Loucy (cell line): ENCODE data around the gene ZNF507.

ENCODE experiments used
- EZH2phosphoT487 ChIP-seq: fragments of 200-600 bp; IDR thresholded peaks from 2 replicates; pipeline ENCODE4 v1.6.1; 2018; ENCODE audit warnings: antibody characterized with exemption, mild to moderate bottlenecking, moderate library complexity, borderline replicate concordance
- TF ChIP-seq, protein P1 (sequence below): fragments of 200-600 bp; sonication (generic); conservative IDR thresholded peaks from 2 replicates; pipeline ENCODE4 v1.5.1; 2014; ENCODE audit warnings: mild to moderate bottlenecking, antibody characterized with exemption, low read length

GRCh38 chr19:32415669-32416068 lies 70.3 kb downstream of the ZNF507 start:
- TF ChIP-seq, protein P1, sequence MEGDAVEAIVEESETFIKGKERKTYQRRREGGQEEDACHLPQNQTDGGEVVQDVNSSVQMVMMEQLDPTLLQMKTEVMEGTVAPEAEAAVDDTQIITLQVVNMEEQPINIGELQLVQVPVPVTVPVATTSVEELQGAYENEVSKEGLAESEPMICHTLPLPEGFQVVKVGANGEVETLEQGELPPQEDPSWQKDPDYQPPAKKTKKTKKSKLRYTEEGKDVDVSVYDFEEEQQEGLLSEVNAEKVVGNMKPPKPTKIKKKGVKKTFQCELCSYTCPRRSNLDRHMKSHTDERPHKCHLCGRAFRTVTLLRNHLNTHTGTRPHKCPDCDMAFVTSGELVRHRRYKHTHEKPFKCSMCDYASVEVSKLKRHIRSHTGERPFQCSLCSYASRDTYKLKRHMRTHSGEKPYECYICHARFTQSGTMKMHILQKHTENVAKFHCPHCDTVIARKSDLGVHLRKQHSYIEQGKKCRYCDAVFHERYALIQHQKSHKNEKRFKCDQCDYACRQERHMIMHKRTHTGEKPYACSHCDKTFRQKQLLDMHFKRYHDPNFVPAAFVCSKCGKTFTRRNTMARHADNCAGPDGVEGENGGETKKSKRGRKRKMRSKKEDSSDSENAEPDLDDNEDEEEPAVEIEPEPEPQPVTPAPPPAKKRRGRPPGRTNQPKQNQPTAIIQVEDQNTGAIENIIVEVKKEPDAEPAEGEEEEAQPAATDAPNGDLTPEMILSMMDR, result no peak
- TF ChIP-seq EZH2phosphoT487, result no peak
